ENCODE measurements around the gene C18orf63.

The C18orf63 gene

GRCh38 chr18:74381621-74382295, 66.1 kb downstream of the C18orf63 start:
- DNase-seq, result no peak

- DNase-seq, result no peak
Measured at GRCh38 chr18:74382481-74383017, 66.9 kb downstream of the C18orf63 start.

GRCh38 chr18:74387383-74387782, 71.7 kb downstream of the C18orf63 start:
- DNase-seq, result no peak

GRCh38 chr18:74388227-74388626, 72.6 kb downstream of the C18orf63 start:
- DNase-seq, result no peak

GRCh38 chr18:74389171-74389927, 73.7 kb downstream of the C18orf63 start:
- DNase-seq, result no peak

- DNase-seq, result no peak
Measured at GRCh38 chr18:74389991-74390390, 74.4 kb downstream of the C18orf63 start.

GRCh38 chr18:74390900-74391299, 75.3 kb downstream of the C18orf63 start:
- DNase-seq, result no peak

GRCh38 chr18:74392323-74392722, 76.7 kb downstream of the C18orf63 start:
- DNase-seq, result no peak

- DNase-seq, result no peak
Measured at GRCh38 chr18:74395006-74395405, 79.4 kb downstream of the C18orf63 start.

GRCh38 chr18:74395648-74396154, 80.1 kb downstream of the C18orf63 start:
- DNase-seq, result no peak

- DNase-seq, result peak; percentile 11
Measured at GRCh38 chr18:74396171-74397169, 80.8 kb downstream of the C18orf63 start.

- no peak for DNase-seq
Measured at GRCh38 chr18:74397572-74397971, 81.9 kb downstream of the C18orf63 start.

- no peak for DNase-seq
Measured at GRCh38 chr18:74399091-74399887, 83.7 kb downstream of the C18orf63 start.

GRCh38 chr18:74400813-74401212, 85.2 kb downstream of the C18orf63 start:
- no peak for DNase-seq

GRCh38 chr18:74402806-74403433, 87.3 kb downstream of the C18orf63 start:
- no peak for DNase-seq

- DNase-seq, result no peak
Measured at GRCh38 chr18:74407888-74408287, 92.2 kb downstream of the C18orf63 start.
